Measurements from ENCODE around the gene MAGOHB.
"Not testable (repeated sequence)": the region's sequence is repeated elsewhere in the genome, so short reads cannot be mapped to it uniquely, and the experiment has no call there.

Gene MAGOHB

DNA sequence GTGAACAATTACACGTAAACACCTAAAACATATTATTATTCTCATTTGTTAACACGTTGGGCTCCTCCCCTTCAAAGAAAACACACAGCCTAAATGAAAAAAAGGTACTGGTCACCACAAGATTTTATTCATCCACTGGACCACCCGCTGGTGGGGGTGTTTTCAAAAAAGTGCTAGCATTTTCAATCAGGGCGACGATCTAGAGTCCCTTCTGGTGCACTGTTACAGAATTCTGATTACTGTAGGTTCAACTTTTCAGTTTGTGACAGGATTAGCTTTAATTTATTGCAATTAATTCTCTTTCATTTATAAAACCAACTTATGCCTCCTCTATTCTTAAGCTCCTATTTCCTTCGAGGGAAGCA, 443 bp downstream of the MAGOHB start:
- WGBS (ENCODE audit: insufficient coverage, insufficient read length): no CpG with 5 or more reads among the region's 6 CpGs
- H3K27ac ChIP-seq (ENCODE audit: low read length): no peak overlapping the region
- no peaks in the 10 kb centered on the region for H3K27me3 ChIP-seq (ENCODE audit: control insufficient read depth, insufficient read depth, low read length)
- no peak for DNase-seq (ENCODE audit: low read depth, low spot score)
- H3K4me1 ChIP-seq (ENCODE audit: control insufficient read depth, insufficient read depth, low read length): no peaks in the 10 kb centered on the region
- no peaks in the 10 kb centered on the region for H3K9me3 ChIP-seq (ENCODE audit: control insufficient read depth, insufficient read depth, low read length)
- peak overlapping the region; percentile 56; the same call in 1 of the 2 replicates for H3K4me3 ChIP-seq (ENCODE audit: low read length)
- peaks cover 2% of the 10 kb centered on the region; the same call in 1 of the 2 replicates for H3K36me3 ChIP-seq (ENCODE audit: control insufficient read depth, insufficient read depth, low read length)

DNA sequence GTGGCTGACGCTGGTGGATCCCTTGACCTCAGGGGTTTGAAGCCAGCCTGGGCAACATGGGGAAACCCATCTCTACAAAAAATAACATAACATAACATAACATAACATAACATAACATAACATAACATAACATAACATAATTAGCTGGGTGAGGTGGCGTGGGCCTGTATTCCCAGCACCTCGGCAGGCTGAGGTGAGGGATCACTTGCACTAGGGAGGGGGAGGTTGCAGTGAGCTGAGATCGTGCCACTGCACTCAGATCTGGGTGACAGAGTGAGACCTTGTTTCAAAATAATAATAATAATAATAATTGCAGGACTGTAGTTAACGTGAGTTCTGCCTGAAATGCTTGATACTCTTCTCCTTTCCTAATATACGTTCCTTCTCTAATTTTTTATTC, 1.3 kb downstream of the MAGOHB start:
- WGBS (ENCODE audit: insufficient coverage, insufficient read length): no CpG with 5 or more reads among the region's 6 CpGs
- no peaks in the 10 kb centered on the region for H3K4me1 ChIP-seq (ENCODE audit: control insufficient read depth, insufficient read depth, low read length)
- H3K9me3 ChIP-seq (ENCODE audit: control insufficient read depth, insufficient read depth, low read length): no peaks in the 10 kb centered on the region
- no peak overlapping the region; the same call in 1 of the 2 replicates for H3K4me3 ChIP-seq (ENCODE audit: low read length)
- no peaks in the 10 kb centered on the region for H3K27me3 ChIP-seq (ENCODE audit: control insufficient read depth, insufficient read depth, low read length)
- H3K36me3 ChIP-seq (ENCODE audit: control insufficient read depth, insufficient read depth, low read length): peaks cover 4% of the 10 kb centered on the region; the same call in 1 of the 2 replicates
- no peak for DNase-seq (ENCODE audit: low read depth, low spot score)
- H3K27ac ChIP-seq (ENCODE audit: low read length): no peak overlapping the region

DNA sequence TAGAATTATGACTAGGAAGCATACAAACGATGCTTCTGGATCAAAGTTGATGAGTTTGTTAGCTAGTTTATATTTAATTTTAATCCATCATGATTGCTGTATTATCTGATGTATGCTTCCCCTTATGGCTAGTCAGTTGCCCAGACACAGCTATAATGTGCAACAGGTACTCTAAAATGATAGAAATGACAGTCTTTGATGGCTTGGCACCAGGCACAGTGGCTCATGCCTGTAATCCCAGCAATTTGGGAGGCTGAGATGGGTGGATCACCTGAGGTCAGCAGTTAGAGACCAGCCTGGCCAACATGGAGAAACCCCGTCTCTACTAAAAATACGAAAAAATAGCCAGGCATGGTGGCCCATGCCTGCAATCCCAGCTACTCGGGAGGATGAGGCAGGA, 2.2 kb downstream of the MAGOHB start:
- not testable (repeated sequence) for H3K9me3 ChIP-seq (ENCODE audit: control insufficient read depth, insufficient read depth, low read length); H3K27ac ChIP-seq (ENCODE audit: low read length); DNase-seq (ENCODE audit: low read depth, low spot score); H3K36me3 ChIP-seq (ENCODE audit: control insufficient read depth, insufficient read depth, low read length); H3K27me3 ChIP-seq (ENCODE audit: control insufficient read depth, insufficient read depth, low read length); H3K4me3 ChIP-seq (ENCODE audit: low read length); H3K4me1 ChIP-seq (ENCODE audit: control insufficient read depth, insufficient read depth, low read length)
- WGBS (ENCODE audit: insufficient coverage, insufficient read length): no CpG with 5 or more reads among the region's 4 CpGs

DNA sequence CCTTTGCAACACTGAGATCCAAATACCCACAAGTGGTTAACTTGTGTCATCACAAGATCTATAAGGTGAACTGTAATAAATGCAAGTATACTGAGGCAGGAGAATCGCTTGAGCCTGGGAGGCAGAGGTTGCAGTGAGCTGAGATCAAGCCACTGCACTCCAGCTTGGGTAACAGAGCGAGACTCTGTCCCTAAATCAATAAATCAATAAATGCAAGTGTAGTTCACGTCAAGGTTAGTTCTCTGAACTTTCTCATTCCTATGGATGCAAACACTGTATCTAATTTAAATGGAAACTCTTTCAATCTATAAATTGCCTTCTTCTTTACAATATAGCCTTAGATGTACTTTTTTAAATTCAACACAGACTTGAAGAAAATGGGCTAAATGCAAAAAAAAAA, 3.2 kb downstream of the MAGOHB start:
- Histone ChIP-seq H3K4me1 (ENCODE audit: control insufficient read depth, insufficient read depth, low read length) (no peaks in the 10 kb centered on the region), H3K27ac (ENCODE audit: low read length) (no peak overlapping the region), H3K4me3 (ENCODE audit: low read length) (no peak overlapping the region), H3K27me3 (ENCODE audit: control insufficient read depth, insufficient read depth, low read length) (no peaks in the 10 kb centered on the region), H3K9me3 (ENCODE audit: control insufficient read depth, insufficient read depth, low read length) (no peaks in the 10 kb centered on the region), H3K36me3 (ENCODE audit: control insufficient read depth, insufficient read depth, low read length) (peaks cover 7% of the 10 kb centered on the region; the same call in 1 of the 2 replicates)
- no CpG with 5 or more reads among the region's 3 CpGs for WGBS (ENCODE audit: insufficient coverage, insufficient read length)
- no peak for DNase-seq (ENCODE audit: low read depth, low spot score)

DNA sequence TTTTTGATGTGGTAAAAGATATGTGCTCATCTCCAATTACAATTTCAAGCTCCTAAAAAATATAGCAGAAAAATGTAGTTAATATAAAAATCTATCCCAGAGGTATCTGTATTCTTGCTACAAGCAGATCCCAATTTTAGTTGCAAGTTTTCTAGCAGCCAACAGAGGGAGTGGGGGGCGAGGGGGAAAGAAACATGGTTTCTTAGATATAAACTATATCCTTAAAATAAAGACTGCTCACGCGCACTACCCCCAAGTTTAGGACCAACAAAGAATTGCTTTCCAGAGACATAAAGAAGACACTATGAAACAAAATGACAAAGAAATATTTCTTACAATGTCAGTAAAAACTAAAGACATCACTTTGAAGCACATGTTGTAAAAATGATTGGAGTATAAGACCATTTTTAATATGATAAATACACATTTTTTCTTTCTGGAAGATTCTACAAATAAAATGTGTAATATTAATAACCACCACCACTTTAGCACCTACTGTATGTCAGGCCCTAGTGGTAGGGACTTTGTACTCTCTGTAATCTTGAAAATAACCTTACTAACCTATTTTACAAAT, 5.4 kb downstream of the MAGOHB start:
- Histone ChIP-seq H3K27ac (ENCODE audit: low read length) (no peak overlapping the region), H3K9me3 (ENCODE audit: control insufficient read depth, insufficient read depth, low read length) (no peaks in the 10 kb centered on the region), H3K27me3 (ENCODE audit: control insufficient read depth, insufficient read depth, low read length) (no peaks in the 10 kb centered on the region), H3K36me3 (ENCODE audit: control insufficient read depth, insufficient read depth, low read length) (peaks cover 7% of the 10 kb centered on the region; the same call in 1 of the 2 replicates), H3K4me3 (ENCODE audit: low read length) (no peak overlapping the region), H3K4me1 (ENCODE audit: control insufficient read depth, insufficient read depth, low read length) (no peaks in the 10 kb centered on the region)
- DNase-seq (ENCODE audit: low read depth, low spot score): no peak
- no CpG with 5 or more reads among the region's 3 CpGs for WGBS (ENCODE audit: insufficient coverage, insufficient read length)

DNA sequence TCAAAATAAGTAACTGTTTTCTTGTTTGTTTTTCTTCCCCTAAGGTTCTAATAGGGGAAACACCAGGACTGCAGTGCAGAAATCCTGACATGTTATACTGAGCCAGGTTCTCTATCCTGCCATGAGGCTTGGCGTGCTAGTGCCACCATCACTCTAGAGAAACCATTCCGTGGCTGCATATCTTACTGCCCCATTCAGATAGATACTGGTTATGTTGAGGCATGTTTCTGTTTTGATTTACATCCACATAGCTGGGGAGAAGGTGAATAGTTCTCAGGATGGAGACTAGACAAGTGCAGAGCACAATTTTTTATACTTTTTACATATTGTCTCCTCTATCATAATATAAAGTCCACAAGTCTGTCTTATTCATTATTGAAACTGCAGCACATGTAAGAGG, 11.5 kb downstream of the MAGOHB start:
- H3K27me3 ChIP-seq (ENCODE audit: control insufficient read depth, insufficient read depth, low read length): no peaks in the 10 kb centered on the region
- H3K9me3 ChIP-seq (ENCODE audit: control insufficient read depth, insufficient read depth, low read length): no peaks in the 10 kb centered on the region
- no CpG with 5 or more reads among the region's 2 CpGs for WGBS (ENCODE audit: insufficient coverage, insufficient read length)
- H3K36me3 ChIP-seq (ENCODE audit: control insufficient read depth, insufficient read depth, low read length): peaks cover 2% of the 10 kb centered on the region; the same call in 1 of the 2 replicates
- H3K4me3 ChIP-seq (ENCODE audit: low read length): no peak overlapping the region
- DNase-seq (ENCODE audit: low read depth, low spot score): no peak
- H3K4me1 ChIP-seq (ENCODE audit: control insufficient read depth, insufficient read depth, low read length): no peaks in the 10 kb centered on the region
- H3K27ac ChIP-seq (ENCODE audit: low read length): no peak overlapping the region

DNA sequence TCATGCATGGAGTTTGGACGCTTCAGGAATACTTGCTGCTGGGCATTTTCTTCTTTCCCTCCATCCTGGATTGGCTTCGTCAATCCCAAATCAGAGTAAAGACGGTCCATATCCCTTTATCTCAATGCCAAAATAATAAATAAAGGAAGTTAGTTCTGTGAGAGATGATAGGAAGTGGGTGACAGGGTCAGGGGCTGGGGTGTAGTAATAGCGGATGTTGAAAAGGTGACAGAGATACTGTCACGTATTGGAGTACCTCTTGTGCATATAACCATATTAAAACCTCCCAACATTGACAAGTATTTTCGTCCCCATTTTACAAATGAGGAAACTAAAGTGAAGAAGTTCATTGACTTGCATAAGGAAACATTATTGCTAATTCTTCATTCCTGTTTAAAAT, 12.4 kb downstream of the MAGOHB start:
- no peak for DNase-seq (ENCODE audit: low read depth, low spot score)
- Histone ChIP-seq H3K4me3 (ENCODE audit: low read length) (no peak overlapping the region), H3K36me3 (ENCODE audit: control insufficient read depth, insufficient read depth, low read length) (0 out of 2 replicates have a peak, but pooled peaks cover 2% of the 10 kb centered on the region), H3K27ac (ENCODE audit: low read length) (no peak overlapping the region), H3K4me1 (ENCODE audit: control insufficient read depth, insufficient read depth, low read length) (no peaks in the 10 kb centered on the region), H3K9me3 (ENCODE audit: control insufficient read depth, insufficient read depth, low read length) (no peaks in the 10 kb centered on the region), H3K27me3 (ENCODE audit: control insufficient read depth, insufficient read depth, low read length) (no peaks in the 10 kb centered on the region)
- no CpG with 5 or more reads among the region's 6 CpGs for WGBS (ENCODE audit: insufficient coverage, insufficient read length)

DNA sequence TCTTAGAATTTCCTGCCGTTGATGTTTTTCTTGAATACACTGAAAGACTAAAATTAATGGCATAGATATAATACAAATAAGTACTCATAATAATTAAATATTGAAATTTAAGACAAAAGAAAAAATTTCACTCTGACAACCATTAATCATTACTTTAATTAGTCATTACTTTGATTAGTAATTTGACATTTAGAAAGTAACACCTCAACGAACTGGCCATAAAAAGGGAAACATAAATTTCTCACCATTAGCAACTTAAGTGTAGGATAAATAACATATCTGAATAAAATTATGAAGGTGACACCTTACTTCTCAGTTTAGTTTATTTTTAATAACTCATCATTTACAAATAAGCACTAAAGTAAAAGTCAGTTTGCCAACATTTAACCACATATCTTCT, 17.5 kb downstream of the MAGOHB start:
- no peaks in the 10 kb centered on the region for H3K9me3 ChIP-seq (ENCODE audit: control insufficient read depth, insufficient read depth, low read length)
- H3K27ac ChIP-seq (ENCODE audit: low read length): no peak overlapping the region
- no peaks in the 10 kb centered on the region for H3K36me3 ChIP-seq (ENCODE audit: control insufficient read depth, insufficient read depth, low read length)
- H3K4me3 ChIP-seq (ENCODE audit: low read length): no peak overlapping the region
- no peaks in the 10 kb centered on the region for H3K27me3 ChIP-seq (ENCODE audit: control insufficient read depth, insufficient read depth, low read length)
- no peak for DNase-seq (ENCODE audit: low read depth, low spot score)
- no peaks in the 10 kb centered on the region for H3K4me1 ChIP-seq (ENCODE audit: control insufficient read depth, insufficient read depth, low read length)
- no CpG with 5 or more reads among the region's 2 CpGs for WGBS (ENCODE audit: insufficient coverage, insufficient read length)

DNA sequence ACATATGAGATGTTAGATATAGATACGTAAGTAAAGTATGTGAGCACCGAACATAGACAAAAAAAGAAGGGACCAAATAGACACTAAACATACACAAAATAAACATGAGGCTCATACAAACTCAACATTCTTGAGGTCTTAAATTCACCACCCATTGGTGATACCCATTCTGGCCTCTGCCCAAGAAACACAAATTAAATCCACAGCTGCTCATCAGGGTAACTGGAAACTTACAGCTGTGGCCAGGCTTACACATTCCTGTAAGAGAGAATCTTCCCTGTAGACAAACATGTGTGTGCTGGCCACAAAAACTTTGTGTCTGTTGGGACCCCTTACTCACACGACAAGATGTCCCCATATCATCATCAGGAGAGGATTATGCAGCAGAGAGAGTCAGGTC, 22.4 kb downstream of the MAGOHB start:
- Histone ChIP-seq H3K36me3 (ENCODE audit: control insufficient read depth, insufficient read depth, low read length) (no peaks in the 10 kb centered on the region; the same call in 1 of the 2 replicates), H3K4me1 (ENCODE audit: control insufficient read depth, insufficient read depth, low read length) (no peaks in the 10 kb centered on the region), H3K9me3 (ENCODE audit: control insufficient read depth, insufficient read depth, low read length) (no peaks in the 10 kb centered on the region), H3K27me3 (ENCODE audit: control insufficient read depth, insufficient read depth, low read length) (no peaks in the 10 kb centered on the region), H3K27ac (ENCODE audit: low read length) (no peak overlapping the region), H3K4me3 (ENCODE audit: low read length) (no peak overlapping the region)
- no peak for DNase-seq (ENCODE audit: low read depth, low spot score)
- no CpG with 5 or more reads among the region's 3 CpGs for WGBS (ENCODE audit: insufficient coverage, insufficient read length)

DNA sequence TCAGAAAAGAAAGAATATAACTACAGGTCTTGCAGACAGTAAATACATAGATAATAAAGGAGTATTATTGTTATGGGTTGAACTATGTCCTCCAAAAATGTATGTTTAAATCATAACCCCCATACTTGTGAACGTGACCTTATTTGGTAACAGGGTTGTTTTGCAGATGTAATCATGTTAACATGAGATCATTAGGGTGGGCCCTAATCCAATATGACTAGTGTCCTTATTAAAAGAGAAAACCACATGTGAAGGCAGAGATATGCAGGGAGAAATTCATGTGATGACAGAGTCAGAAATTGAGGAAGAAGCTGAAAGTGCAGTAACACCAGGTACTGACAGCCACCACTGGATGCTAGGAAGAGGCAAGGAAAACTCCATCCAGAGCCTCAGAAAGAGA, 29.0 kb downstream of the MAGOHB start:
- no CpG with 5 or more reads among the region's 1 CpG for WGBS (ENCODE audit: insufficient coverage, insufficient read length)
- no peaks in the 10 kb centered on the region for H3K27me3 ChIP-seq (ENCODE audit: control insufficient read depth, insufficient read depth, low read length)
- DNase-seq (ENCODE audit: low read depth, low spot score): no peak
- no peaks in the 10 kb centered on the region for H3K4me1 ChIP-seq (ENCODE audit: control insufficient read depth, insufficient read depth, low read length)
- no peaks in the 10 kb centered on the region for H3K9me3 ChIP-seq (ENCODE audit: control insufficient read depth, insufficient read depth, low read length)
- no peaks in the 10 kb centered on the region for H3K36me3 ChIP-seq (ENCODE audit: control insufficient read depth, insufficient read depth, low read length)
- H3K4me3 ChIP-seq (ENCODE audit: low read length): no peak overlapping the region
- H3K27ac ChIP-seq (ENCODE audit: low read length): no peak overlapping the region

DNA sequence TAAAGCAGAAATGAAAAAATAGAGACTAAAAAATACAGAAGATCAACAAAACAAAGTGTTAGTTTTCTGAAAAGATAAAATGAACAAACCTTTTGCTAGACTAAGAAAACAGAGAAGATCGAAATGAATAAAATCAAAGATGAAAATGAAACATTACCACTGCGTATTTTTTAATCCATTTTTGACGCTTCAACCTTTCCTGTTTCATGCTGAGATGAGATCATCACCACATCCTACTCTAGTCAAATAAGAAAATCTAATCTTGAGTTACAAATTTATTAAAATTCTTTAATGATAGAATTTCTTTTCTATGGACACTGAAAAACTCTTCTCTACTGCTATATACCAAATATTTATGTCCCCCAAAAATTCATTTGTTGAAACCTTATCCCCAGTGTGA, 30.7 kb downstream of the MAGOHB start:
- no peak for DNase-seq (ENCODE audit: low read depth, low spot score)
- Histone ChIP-seq H3K4me3 (ENCODE audit: low read length) (no peak overlapping the region), H3K27ac (ENCODE audit: low read length) (no peak overlapping the region), H3K36me3 (ENCODE audit: control insufficient read depth, insufficient read depth, low read length) (no peaks in the 10 kb centered on the region), H3K4me1 (ENCODE audit: control insufficient read depth, insufficient read depth, low read length) (no peaks in the 10 kb centered on the region), H3K9me3 (ENCODE audit: control insufficient read depth, insufficient read depth, low read length) (no peaks in the 10 kb centered on the region), H3K27me3 (ENCODE audit: control insufficient read depth, insufficient read depth, low read length) (no peaks in the 10 kb centered on the region)
- WGBS (ENCODE audit: insufficient coverage, insufficient read length): no CpG with 5 or more reads among the region's 3 CpGs
